Activated CD4-positive, alpha-beta T cell treated with anti-CD3 and anti-CD28 coated beads, Interleukin-2, amount 10 ng/mL, durations not matched to agents 7 days and 5 days (primary cell): ENCODE results near the gene ATXN10. TPM values are rescaled to one million over a fixed set of nuclear protein-coding genes. Genes with fewer than 3 reads are reported as not detected.

Source experiments
- CTCF ChIA-PET: fragments of 350-600 bp; sonication (Branson Sonifier 250); formaldehyde crosslinking; loops from one replicate; lab custom pipeline; 2021; ENCODE audit warnings: antibody characterized with exemption; lab: Charles Lee
- POLR2A ChIA-PET: fragments of 350-600 bp; sonication (Branson Sonifier 250); formaldehyde crosslinking; loops from one replicate; lab custom pipeline; 2021; ENCODE audit warnings: antibody characterized with exemption; lab: Charles Lee
- DNase-seq: peaks from one replicate; pipeline ENCODE4 v3.0.0-alpha.2; 2020
- H3K27ac Mint-ChIP-seq: one replicate; pipeline ENCODE4 v1.8.0; 2021; ENCODE audit warnings: mild to moderate bottlenecking, moderate library complexity, mixed read lengths
- H3K27me3 Mint-ChIP-seq: one replicate; pipeline ENCODE4 v1.8.0; 2021; ENCODE audit warnings: mixed read lengths
- H3K36me3 Mint-ChIP-seq: one replicate; pipeline ENCODE4 v1.8.0; 2021; ENCODE audit warnings: low read depth, mixed read lengths
- H3K4me1 Mint-ChIP-seq: one replicate; pipeline ENCODE4 v1.8.0; 2021; ENCODE audit warnings: mixed read lengths
- H3K4me3 Mint-ChIP-seq: one replicate; pipeline ENCODE4 v1.8.0; 2021; ENCODE audit warnings: mild to moderate bottlenecking, moderate library complexity, mixed read lengths
- H3K9me3 Mint-ChIP-seq: one replicate; pipeline ENCODE4 v1.8.0; 2021; ENCODE audit warnings: mixed read lengths
- total RNA-seq, 2 experiments: library from RNA; stranded (reverse); gene quantifications; one replicate each; pipeline ENCODE4 v1.2.3, GENCODE V29; 2021

ATXN10 gene
- total RNA-seq, 2 experiments from 2014 or later, result 91.5 to 103 TPM

- Mint-ChIP-seq H3K9me3 (no peaks in the 10 kb centered on the region), H3K27ac (no peak overlapping the region), H3K4me3 (no peak overlapping the region), H3K27me3 (no peaks in the 10 kb centered on the region), H3K4me1 (no peaks in the 10 kb centered on the region), H3K36me3 (peaks cover 5% of the 10 kb centered on the region)
- CTCF ChIA-PET, result interaction anchor here (0.5 to 1.4 kb wide), 2 partner anchors 18 to 133 kb away, joined by 3 to 4 read pairs; no protein-coding TSS in a partner anchor
- POLR2A ChIA-PET, result no interaction called here
- no peak for DNase-seq
Observed at GRCh38 chr22:45777046-45777851, 105.6 kb downstream of the ATXN10 start.

DNA sequence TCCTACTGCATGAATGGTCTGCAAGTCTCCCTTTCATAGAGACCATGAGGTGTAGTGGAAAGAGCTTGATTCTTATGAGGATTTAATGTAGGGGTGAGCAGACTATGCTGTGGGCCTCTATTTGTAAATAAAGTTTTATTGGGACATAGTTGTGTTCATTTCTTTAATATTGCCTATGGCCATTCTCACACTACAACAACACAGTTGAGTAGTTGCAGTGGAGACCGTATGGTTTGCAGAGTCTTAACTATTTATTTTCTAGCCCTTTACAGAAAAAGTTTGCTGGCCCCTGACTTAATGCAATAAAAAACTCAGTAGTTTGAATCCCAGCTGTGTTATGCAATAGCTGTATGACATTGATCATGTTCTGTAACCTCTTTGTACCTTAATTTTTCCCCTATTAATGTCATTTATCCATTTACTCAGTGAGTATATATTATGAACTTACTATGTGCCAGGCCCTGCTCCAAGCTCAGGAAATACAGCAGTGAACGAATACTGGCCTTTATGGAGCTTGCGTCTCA lies 106.3 kb downstream of the ATXN10 start:
- no peaks in the 10 kb centered on the region for H3K27me3 Mint-ChIP-seq
- ChIA-PET POLR2A (no interaction called here), CTCF (interaction anchor here (0.7 to 1.4 kb wide), 3 partner anchors 19 to 1017 kb away, joined by 3 read pairs; no protein-coding TSS in a partner anchor)
- no peak overlapping the region for H3K27ac Mint-ChIP-seq
- no peak overlapping the region for H3K4me3 Mint-ChIP-seq
- H3K4me1 Mint-ChIP-seq, result no peaks in the 10 kb centered on the region
- H3K36me3 Mint-ChIP-seq, result peaks cover 5% of the 10 kb centered on the region
- DNase-seq, result no peak
- H3K9me3 Mint-ChIP-seq, result no peaks in the 10 kb centered on the region

- Mint-ChIP-seq H3K4me3 (no peak overlapping the region), H3K36me3 (peaks cover 5% of the 10 kb centered on the region), H3K27me3 (no peaks in the 10 kb centered on the region), H3K27ac (no peak overlapping the region), H3K9me3 (no peaks in the 10 kb centered on the region), H3K4me1 (no peaks in the 10 kb centered on the region)
- no peak for DNase-seq
- ChIA-PET POLR2A (no interaction called here), CTCF (interaction anchor here (0.6 to 1.2 kb wide), 3 partner anchors 10 to 40 kb away, joined by 3 to 5 read pairs (median 4); no protein-coding TSS in a partner anchor)
Observed at GRCh38 chr22:45781459-45781858, 109.8 kb downstream of the ATXN10 start.

DNA sequence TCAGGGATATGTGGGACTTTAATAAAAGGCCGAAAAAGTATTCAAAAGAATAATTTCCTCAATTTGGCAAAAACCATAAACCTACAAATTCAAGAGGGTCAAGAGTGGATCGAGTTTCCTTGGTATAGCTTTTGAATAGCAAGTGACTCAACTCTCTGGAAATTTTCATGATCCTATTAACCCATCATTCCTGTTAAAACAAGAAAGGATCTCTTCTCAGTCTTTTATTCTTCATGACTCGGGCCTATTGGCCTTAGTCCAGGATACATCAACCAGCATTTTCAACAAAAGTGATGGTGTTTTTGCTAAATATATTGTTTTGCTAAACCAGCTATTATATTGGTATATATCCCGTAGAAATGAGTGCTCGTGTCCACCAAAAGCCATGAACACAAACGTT lies 110.3 kb downstream of the ATXN10 start:
- POLR2A ChIA-PET, result no interaction called here

GRCh38 chr22:45783021-45783420 lies 111.4 kb downstream of the ATXN10 start:
- ChIA-PET CTCF (no interaction called here), POLR2A (no interaction called here)
- Mint-ChIP-seq H3K27ac (no peak overlapping the region), H3K36me3 (peaks cover 5% of the 10 kb centered on the region), H3K4me3 (no peak overlapping the region), H3K9me3 (no peaks in the 10 kb centered on the region), H3K27me3 (no peaks in the 10 kb centered on the region), H3K4me1 (no peaks in the 10 kb centered on the region)
- no peak for DNase-seq

More for the DNA sequence above, 110.3 kb downstream of the ATXN10 start:
- H3K36me3 Mint-ChIP-seq, result peaks cover 5% of the 10 kb centered on the region
- H3K9me3 Mint-ChIP-seq, result no peaks in the 10 kb centered on the region
- H3K27ac Mint-ChIP-seq, result no peak overlapping the region
- no peak overlapping the region for H3K4me3 Mint-ChIP-seq
- H3K4me1 Mint-ChIP-seq, result no peaks in the 10 kb centered on the region
- no peak for DNase-seq
- CTCF ChIA-PET, result interaction anchor here (0.6 to 1.1 kb wide), 2 partner anchors 9 to 39 kb away, joined by 4 to 5 read pairs; no protein-coding TSS in a partner anchor
- H3K27me3 Mint-ChIP-seq, result no peaks in the 10 kb centered on the region

DNA sequence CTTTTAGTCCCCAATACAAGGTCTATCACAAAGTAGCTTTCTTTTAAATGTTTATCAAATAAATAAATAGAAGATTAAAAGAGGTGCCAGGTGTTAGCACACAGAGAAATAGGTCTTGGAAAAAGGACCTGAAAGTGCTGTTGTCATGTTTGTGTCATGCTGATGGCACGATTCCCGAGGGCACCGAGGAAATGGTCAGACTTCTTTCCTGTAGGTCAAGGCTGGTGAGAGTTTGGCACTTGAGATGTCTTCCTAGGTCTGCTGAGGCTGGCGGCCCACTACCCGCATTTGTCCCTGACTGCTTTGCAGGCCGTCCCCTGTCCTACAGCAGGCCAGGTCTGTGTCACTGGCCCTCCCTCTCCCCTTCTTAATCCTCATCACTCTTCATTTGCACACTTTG lies 112.1 kb downstream of the ATXN10 start:
- DNase-seq, result no peak
- Mint-ChIP-seq H3K27me3 (no peaks in the 10 kb centered on the region), H3K4me3 (no peak overlapping the region), H3K4me1 (no peaks in the 10 kb centered on the region), H3K36me3 (peaks cover 5% of the 10 kb centered on the region), H3K9me3 (no peaks in the 10 kb centered on the region), H3K27ac (no peak overlapping the region)
- CTCF ChIA-PET, result no interaction called here
- POLR2A ChIA-PET, result no interaction called here

DNA sequence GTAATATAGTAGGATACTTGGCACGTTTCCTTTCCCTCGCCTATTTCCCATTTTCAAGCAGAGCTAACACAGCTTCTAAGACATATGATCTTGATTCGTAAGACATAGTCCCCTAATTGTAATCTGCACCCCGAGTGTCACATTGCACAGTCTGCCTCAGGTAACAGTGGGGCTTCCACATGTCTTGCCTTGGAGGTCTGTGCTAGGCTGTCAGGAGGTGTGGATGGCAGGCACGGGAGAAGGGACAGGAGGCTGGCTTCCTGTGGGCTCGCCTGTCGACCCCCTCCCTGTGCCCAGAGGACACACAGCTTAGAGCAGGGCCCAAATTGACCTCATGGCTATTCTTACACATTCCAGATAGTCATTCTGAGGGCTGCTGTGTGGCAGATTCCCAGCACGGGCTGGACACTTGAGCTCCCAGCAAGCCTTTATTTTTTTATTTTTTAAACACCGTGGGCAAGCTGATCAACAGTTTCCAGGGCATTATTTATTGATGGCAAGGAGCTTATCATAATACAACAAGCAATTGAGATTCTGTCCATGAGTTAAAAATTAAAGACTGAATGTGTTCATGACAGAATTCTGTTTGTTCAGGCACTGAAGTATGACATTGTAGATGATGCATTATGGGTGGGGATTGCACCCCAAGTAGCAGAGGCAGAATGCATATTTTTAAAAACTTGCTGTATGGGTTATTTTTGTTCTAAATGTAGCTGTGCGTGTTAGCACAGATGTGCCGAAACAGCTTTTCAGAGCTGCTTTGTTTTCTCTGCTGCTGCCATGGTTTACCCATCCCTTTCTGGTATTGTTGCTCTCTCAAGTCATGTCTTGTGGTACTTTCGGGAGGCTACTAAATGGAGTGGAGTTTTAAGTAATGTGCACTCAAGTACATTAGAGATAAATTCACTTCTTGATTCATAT lies 113.0 kb downstream of the ATXN10 start:
- ChIA-PET CTCF (interaction anchor here (1.6 kb wide), 1 partner anchor 112 kb away, joined by 3 read pairs; no protein-coding TSS in a partner anchor), POLR2A (no interaction called here)
- Mint-ChIP-seq H3K9me3 (no peaks in the 10 kb centered on the region), H3K36me3 (no peaks in the 10 kb centered on the region), H3K4me1 (no peaks in the 10 kb centered on the region), H3K27me3 (no peaks in the 10 kb centered on the region), H3K4me3 (no peak overlapping the region), H3K27ac (no peak overlapping the region)
- no peak for DNase-seq

GRCh38 chr22:45785458-45785857 lies 113.8 kb downstream of the ATXN10 start:
- ChIA-PET POLR2A (no interaction called here), CTCF (interaction anchor here (1.6 kb wide), 1 partner anchor 113 kb away, joined by 3 read pairs; no protein-coding TSS in a partner anchor)
- Mint-ChIP-seq H3K9me3 (no peaks in the 10 kb centered on the region), H3K36me3 (no peaks in the 10 kb centered on the region), H3K4me3 (no peak overlapping the region), H3K27ac (no peak overlapping the region), H3K27me3 (no peaks in the 10 kb centered on the region), H3K4me1 (no peaks in the 10 kb centered on the region)
- DNase-seq, result no peak

DNA sequence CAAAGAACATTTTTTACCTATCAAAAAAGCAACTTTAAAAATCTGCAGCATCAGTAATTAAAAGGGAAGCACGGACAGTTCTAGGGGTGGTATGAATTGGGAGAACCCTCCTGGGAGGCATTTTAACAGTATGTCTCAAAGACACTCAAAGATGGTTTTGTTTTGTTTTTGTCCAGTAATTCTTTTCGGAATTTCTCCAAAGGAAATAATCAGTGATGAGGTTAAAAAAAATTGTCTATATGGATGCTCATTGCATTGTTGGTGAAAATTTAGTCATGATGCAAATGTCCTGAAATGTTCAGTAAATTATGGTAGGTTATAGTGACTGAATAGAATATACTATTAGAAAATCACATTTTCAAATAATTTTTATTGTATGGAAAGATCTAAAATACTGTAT lies 115.1 kb downstream of the ATXN10 start:
- Mint-ChIP-seq H3K36me3 (no peaks in the 10 kb centered on the region), H3K9me3 (no peaks in the 10 kb centered on the region), H3K27ac (no peak overlapping the region), H3K4me1 (no peaks in the 10 kb centered on the region), H3K4me3 (no peak overlapping the region), H3K27me3 (no peaks in the 10 kb centered on the region)
- DNase-seq, result no peak
- ChIA-PET CTCF (no interaction called here), POLR2A (no interaction called here)

- ChIA-PET POLR2A (no interaction called here), CTCF (no interaction called here)
Observed at GRCh38 chr22:45787759-45788158, 116.1 kb downstream of the ATXN10 start.

DNA sequence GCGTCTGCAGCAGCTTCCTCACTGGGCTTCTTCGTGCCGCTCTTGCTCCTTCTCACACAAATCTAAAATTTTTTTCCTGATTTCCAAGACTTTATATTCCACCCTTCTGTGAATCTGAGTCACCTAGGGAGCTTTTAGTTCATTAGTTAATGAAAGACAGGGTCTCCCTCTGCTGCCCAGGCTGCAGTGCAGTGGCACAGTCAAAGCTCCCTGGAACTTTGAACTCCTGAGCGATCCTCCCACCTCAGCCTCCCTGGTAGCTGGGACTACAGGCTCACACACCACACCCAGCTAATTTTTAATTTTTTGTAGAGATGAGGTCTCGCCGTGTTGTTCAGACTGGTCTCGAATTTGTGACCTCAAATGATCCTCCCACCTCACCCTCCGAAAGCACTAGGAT lies 116.9 kb downstream of the ATXN10 start:
- POLR2A ChIA-PET, result no interaction called here
- H3K27me3 Mint-ChIP-seq, result no peaks in the 10 kb centered on the region
- H3K4me1 Mint-ChIP-seq, result no peaks in the 10 kb centered on the region
- no peak overlapping the region for H3K27ac Mint-ChIP-seq
- H3K9me3 Mint-ChIP-seq, result peaks cover 5% of the 10 kb centered on the region
- CTCF ChIA-PET, result interaction anchor here (0.6 kb wide), 1 partner anchor 8 kb away, joined by 3 read pairs; no protein-coding TSS in a partner anchor
- DNase-seq, result no peak
- peaks cover 9% of the 10 kb centered on the region for H3K36me3 Mint-ChIP-seq
- no peak overlapping the region for H3K4me3 Mint-ChIP-seq

More at GRCh38 chr22:45787759-45788158, 116.1 kb downstream of the ATXN10 start:
- peaks cover 1% of the 10 kb centered on the region for H3K36me3 Mint-ChIP-seq
- no peak overlapping the region for H3K27ac Mint-ChIP-seq
- H3K4me3 Mint-ChIP-seq, result no peak overlapping the region
- DNase-seq, result no peak
- no peaks in the 10 kb centered on the region for H3K4me1 Mint-ChIP-seq
- H3K9me3 Mint-ChIP-seq, result no peaks in the 10 kb centered on the region
- H3K27me3 Mint-ChIP-seq, result no peaks in the 10 kb centered on the region

GRCh38 chr22:45790401-45790800 lies 118.8 kb downstream of the ATXN10 start:
- Mint-ChIP-seq H3K27me3 (no peaks in the 10 kb centered on the region), H3K9me3 (peaks cover 17% of the 10 kb centered on the region), H3K4me1 (no peaks in the 10 kb centered on the region), H3K4me3 (no peak overlapping the region), H3K27ac (no peak overlapping the region), H3K36me3 (peaks cover 25% of the 10 kb centered on the region)
- ChIA-PET CTCF (interaction anchor here (1.3 kb wide), 1 partner anchor 9 kb away, joined by 4 read pairs; no protein-coding TSS in a partner anchor), POLR2A (no interaction called here)
- no peak for DNase-seq
